Measurements from ENCODE around the gene SPATA4.

The SPATA4 gene

GRCh38 chr4:176189891-176190795 is 5.2 kb downstream of the SPATA4 start:
- peak overlapping the region; percentile 7; the same call in 1 of the 2 replicates for H3K27ac ChIP-seq
- no peak for TF ChIP-seq CTCF (conservative IDR thresholded peaks at IDR 0.05)

- no peak overlapping the region for H3K27ac ChIP-seq
These were observed 6.7 kb downstream of the SPATA4 start for GRCh38 chr4:176188654-176189053.

GRCh38 chr4:176187624-176188023 is 7.8 kb downstream of the SPATA4 start:
- TF ChIP-seq CTCF (conservative IDR thresholded peaks at IDR 0.05) = no peak
- H3K27ac ChIP-seq = no peak overlapping the region

More at GRCh38 chr4:176188654-176189053, 6.7 kb downstream of the SPATA4 start:
- TF ChIP-seq CTCF (conservative IDR thresholded peaks at IDR 0.05) = no peak

GRCh38 chr4:176186671-176187395 is 8.6 kb downstream of the SPATA4 start:
- no peak for TF ChIP-seq CTCF (conservative IDR thresholded peaks at IDR 0.05)
- H3K27ac ChIP-seq = no peak overlapping the region

- H3K27ac ChIP-seq = no peak overlapping the region
These were observed 9.3 kb downstream of the SPATA4 start for GRCh38 chr4:176186067-176186466.

GRCh38 chr4:176185051-176185450 is 10.3 kb downstream of the SPATA4 start:
- TF ChIP-seq CTCF (conservative IDR thresholded peaks at IDR 0.05) = no peak
- no peak overlapping the region for H3K27ac ChIP-seq

More at GRCh38 chr4:176186067-176186466, 9.3 kb downstream of the SPATA4 start:
- no peak for TF ChIP-seq CTCF (conservative IDR thresholded peaks at IDR 0.05)

- no peak for TF ChIP-seq CTCF (conservative IDR thresholded peaks at IDR 0.05)
- no peak overlapping the region for H3K27ac ChIP-seq
These were observed 32.3 kb downstream of the SPATA4 start for GRCh38 chr4:176163041-176163440.

All from VCaP (cell line).